DMS79 (cell line): Measurements from ENCODE around the gene ANO1.

Experiments used
- DNase-seq: peaks from one replicate; lab custom pipeline; 2025; lab: John Stamatoyannopoulos, UW

ANO1 gene

GRCh38 chr11:70115778-70116177, 37.7 kb downstream of the ANO1 start:
- DNase-seq: no peak

- no peak for DNase-seq
Observed at GRCh38 chr11:70116386-70117065, 38.4 kb downstream of the ANO1 start.

GRCh38 chr11:70117567-70118145, 39.5 kb downstream of the ANO1 start:
- no peak for DNase-seq

- DNase-seq: no peak
Observed at GRCh38 chr11:70118642-70119041, 40.5 kb downstream of the ANO1 start.

GRCh38 chr11:70119502-70119901, 41.4 kb downstream of the ANO1 start:
- no peak for DNase-seq

- no peak for DNase-seq
Observed at GRCh38 chr11:70120674-70121073, 42.6 kb downstream of the ANO1 start.

- peak; percentile 3 for DNase-seq
Observed at GRCh38 chr11:70122490-70123198, 44.5 kb downstream of the ANO1 start.

- DNase-seq: no peak
Observed at GRCh38 chr11:70123711-70124110, 45.6 kb downstream of the ANO1 start.

- peak; percentile 54 for DNase-seq
Observed at GRCh38 chr11:70124321-70125000, 46.3 kb downstream of the ANO1 start.

GRCh38 chr11:70126494-70126893, 48.4 kb downstream of the ANO1 start:
- no peak for DNase-seq

- DNase-seq: no peak
Observed at GRCh38 chr11:70127653-70128434, 49.7 kb downstream of the ANO1 start.

GRCh38 chr11:70128435-70128906, 50.4 kb downstream of the ANO1 start:
- no peak for DNase-seq

GRCh38 chr11:70129051-70129592, 51.0 kb downstream of the ANO1 start:
- DNase-seq: no peak

- DNase-seq: no peak
Observed at GRCh38 chr11:70130636-70131035, 52.5 kb downstream of the ANO1 start.

GRCh38 chr11:70131606-70132190, 53.6 kb downstream of the ANO1 start:
- no peak for DNase-seq

GRCh38 chr11:70132641-70133040, 54.5 kb downstream of the ANO1 start:
- DNase-seq: no peak

GRCh38 chr11:70133771-70134335, 55.7 kb downstream of the ANO1 start:
- no peak for DNase-seq

GRCh38 chr11:70134490-70134889, 56.4 kb downstream of the ANO1 start:
- no peak for DNase-seq

- DNase-seq: peak; percentile 79
Observed at GRCh38 chr11:70135142-70135541, 57.0 kb downstream of the ANO1 start.

GRCh38 chr11:70135625-70136059, 57.5 kb downstream of the ANO1 start:
- peak; percentile 82 for DNase-seq

GRCh38 chr11:70137383-70137782, 59.3 kb downstream of the ANO1 start:
- no peak for DNase-seq
